Coronary artery (tissue), 2 donors: ENCODE results near the gene NECTIN2.
A peak's percentile ranks its signal among the peaks of the same experiment; 100 is the strongest.

Experiments used
- DNase-seq: peaks from one replicate; pipeline ENCODE4 v3.0.0-alpha.2; 2017; ENCODE audit warnings: low spot score
- H3K27ac ChIP-seq, 2 donors: fragments of 200-600 bp; sonication (generic); one replicate each; pipeline ENCODE4 v1.5.1; 2016 to 2019
- H3K4me3 ChIP-seq: fragments of 200-600 bp; sonication (generic); 2 replicates; pipeline ENCODE4 v1.5.1; 2016; ENCODE audit warnings: mild to moderate bottlenecking, moderate library complexity
- TF ChIP-seq, protein P1 (sequence below): fragments of 200-600 bp; sonication (generic); IDR thresholded peaks from one replicate; pipeline ENCODE4 v1.5.1; 2019; ENCODE audit warnings: antibody characterized with exemption

NECTIN2 gene

DNA sequence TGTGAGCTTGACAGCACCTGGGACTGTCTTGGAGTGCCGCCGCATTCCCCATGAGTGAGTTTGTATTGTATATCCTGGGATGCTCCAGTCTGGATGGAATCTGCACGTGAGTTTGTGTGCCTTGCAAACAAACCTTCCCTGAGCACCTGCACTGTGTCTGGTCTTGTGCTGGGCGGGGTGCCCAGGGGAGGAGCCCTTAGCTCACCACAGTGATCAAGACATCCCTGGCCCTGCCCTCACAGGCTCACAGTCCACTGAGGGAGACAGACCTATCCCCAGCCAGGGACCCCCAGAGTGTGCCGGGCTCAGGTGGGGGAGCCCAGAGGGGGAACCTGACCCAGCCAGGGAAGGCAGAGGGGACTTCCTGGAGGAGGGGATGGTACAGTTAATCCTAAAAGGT is 38.9 kb upstream of the NECTIN2 start:
- H3K27ac ChIP-seq, result peak overlapping the region in 1 of 2 donors; percentile 91
- no peak overlapping the region for H3K4me3 ChIP-seq
- TF ChIP-seq, protein P1, sequence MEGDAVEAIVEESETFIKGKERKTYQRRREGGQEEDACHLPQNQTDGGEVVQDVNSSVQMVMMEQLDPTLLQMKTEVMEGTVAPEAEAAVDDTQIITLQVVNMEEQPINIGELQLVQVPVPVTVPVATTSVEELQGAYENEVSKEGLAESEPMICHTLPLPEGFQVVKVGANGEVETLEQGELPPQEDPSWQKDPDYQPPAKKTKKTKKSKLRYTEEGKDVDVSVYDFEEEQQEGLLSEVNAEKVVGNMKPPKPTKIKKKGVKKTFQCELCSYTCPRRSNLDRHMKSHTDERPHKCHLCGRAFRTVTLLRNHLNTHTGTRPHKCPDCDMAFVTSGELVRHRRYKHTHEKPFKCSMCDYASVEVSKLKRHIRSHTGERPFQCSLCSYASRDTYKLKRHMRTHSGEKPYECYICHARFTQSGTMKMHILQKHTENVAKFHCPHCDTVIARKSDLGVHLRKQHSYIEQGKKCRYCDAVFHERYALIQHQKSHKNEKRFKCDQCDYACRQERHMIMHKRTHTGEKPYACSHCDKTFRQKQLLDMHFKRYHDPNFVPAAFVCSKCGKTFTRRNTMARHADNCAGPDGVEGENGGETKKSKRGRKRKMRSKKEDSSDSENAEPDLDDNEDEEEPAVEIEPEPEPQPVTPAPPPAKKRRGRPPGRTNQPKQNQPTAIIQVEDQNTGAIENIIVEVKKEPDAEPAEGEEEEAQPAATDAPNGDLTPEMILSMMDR, result no peak
- no peak for DNase-seq

DNA sequence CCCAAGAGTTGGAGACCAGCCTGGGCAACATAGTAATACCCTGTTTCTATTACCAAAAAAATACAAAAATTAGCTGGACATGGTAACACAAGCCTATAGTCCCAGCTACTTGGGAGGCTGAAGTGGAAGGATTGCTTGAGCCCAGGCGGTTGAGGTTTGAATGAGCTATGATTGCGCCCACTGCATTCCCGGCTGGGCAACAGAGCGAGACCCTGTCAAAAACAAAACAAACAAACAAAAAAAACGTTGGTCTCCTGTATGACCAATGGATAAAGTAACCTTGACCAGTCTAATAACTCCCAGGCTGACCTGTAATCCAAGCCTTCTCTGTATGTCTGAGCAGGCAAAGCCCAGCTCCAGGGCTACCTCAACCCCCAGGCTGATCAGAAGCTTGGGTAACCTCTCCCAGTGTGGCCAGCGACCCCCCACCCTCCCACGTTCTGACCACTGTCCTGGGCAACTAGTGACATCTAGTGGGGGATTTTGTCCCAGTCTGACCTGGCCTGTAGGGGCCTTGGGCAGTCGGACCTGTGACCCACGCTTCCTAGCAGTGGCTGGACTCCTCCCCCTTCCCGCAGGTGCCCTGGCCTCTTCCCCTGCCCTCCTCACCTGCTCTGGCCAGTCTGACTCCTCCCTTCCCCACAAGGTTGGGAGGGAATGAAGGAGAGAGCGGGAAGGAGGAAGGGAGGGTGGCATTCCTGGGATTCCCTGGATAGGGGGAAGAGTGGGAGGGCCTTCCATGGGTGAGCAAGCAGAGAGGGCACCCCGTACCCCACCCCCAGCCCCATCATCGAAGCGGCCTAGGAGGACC is 38.2 kb upstream of the NECTIN2 start:
- TF ChIP-seq, protein P1, result no peak
- H3K4me3 ChIP-seq, result peak overlapping the region; percentile 87
- H3K27ac ChIP-seq, result peak overlapping the region; percentile 58 to 91
- DNase-seq, result no peak

DNA sequence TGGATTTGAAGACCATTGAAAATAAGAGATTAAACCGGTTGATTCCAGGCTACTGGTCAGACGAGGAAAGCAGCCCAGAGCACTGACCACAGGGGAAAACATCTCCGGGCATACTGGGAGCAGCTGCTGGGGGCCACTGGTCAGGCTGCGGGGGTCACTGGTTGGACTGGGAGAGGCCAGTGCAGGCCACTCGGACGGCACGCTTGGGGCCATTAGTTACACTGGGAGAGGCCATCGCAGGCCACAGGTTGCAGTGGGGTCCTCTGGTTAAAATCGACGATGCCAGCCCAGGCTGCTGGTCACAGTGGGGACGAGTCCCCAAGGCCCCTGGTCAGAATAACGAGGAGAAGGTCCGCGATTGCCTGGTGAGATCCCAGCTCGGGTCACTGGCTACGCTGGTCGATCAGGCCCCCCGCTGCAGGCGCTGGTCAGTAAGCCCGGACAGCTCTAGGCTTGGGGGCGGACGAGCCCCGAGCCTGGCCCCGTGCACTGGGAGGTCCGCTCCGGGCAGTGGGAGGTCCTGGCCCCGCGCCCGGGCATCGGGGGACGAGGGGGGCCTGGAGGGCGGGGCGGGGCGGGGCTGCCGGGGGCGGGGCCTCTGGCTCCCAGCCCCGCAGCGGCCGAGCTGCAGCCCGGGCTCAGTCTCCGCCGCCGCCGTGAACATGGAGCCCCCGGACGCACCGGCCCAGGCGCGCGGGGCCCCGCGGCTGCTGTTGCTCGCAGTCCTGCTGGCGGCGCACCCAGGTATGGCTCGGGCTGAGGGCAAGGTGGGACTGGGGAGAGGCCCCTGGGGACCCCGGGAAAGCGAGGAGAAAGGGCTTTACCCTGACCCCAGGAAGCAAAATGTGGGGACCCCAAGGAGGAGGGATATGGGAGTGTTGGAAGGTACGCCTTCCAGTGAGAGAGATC is 37.4 kb upstream of the NECTIN2 start, which contains the start of gene BCAM:
Gene BCAM (plus strand): TSS at position 641 of the 909 bp plus-strand sequence. CDS start 22 bp downstream, at position 663.
- DNase-seq, result peak; percentile 84
- Histone ChIP-seq H3K27ac (peak within 1 kb of the TSS; percentile 58 to 91), H3K4me3 (peak within 1 kb of the TSS; percentile 87)
- TF ChIP-seq, protein P1, result no peak

DNA sequence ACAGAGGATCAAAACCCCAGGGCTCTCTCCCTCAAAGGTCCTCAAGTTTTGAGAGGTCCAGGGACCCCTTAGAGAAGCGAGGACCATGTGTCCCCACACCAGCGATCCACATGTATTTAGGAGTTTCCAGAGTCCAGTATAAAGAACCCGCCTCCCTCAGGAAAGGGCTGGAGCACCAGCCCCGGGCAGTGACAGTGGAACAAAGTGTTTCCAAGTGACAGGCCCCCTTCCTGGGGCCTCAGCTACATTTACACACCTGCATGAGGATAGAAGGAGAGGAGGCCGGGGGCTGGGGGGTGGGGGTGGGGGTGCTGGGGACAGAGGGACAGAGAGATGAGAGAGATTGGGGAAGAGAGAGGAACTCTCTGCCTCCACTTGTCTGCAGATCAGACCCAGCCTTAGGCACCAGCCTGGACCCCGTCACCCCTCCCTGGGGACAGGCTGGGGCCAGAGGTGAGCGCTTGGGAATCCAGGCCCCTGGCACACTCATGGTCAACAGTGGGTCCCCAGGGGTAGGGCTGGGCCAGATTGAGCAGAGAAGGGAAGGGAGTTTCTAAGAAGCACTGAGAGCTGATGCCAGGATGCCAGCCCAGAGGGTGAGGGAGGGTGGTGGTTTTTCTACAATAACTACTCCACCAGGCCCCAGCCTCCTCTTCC is 36.4 kb upstream of the NECTIN2 start:
- DNase-seq, result peak; percentile 91
- TF ChIP-seq, protein P1, result no peak
- H3K27ac ChIP-seq, result peak overlapping the region; percentile 58 to 91
- peak overlapping the region; percentile 87 for H3K4me3 ChIP-seq

DNA sequence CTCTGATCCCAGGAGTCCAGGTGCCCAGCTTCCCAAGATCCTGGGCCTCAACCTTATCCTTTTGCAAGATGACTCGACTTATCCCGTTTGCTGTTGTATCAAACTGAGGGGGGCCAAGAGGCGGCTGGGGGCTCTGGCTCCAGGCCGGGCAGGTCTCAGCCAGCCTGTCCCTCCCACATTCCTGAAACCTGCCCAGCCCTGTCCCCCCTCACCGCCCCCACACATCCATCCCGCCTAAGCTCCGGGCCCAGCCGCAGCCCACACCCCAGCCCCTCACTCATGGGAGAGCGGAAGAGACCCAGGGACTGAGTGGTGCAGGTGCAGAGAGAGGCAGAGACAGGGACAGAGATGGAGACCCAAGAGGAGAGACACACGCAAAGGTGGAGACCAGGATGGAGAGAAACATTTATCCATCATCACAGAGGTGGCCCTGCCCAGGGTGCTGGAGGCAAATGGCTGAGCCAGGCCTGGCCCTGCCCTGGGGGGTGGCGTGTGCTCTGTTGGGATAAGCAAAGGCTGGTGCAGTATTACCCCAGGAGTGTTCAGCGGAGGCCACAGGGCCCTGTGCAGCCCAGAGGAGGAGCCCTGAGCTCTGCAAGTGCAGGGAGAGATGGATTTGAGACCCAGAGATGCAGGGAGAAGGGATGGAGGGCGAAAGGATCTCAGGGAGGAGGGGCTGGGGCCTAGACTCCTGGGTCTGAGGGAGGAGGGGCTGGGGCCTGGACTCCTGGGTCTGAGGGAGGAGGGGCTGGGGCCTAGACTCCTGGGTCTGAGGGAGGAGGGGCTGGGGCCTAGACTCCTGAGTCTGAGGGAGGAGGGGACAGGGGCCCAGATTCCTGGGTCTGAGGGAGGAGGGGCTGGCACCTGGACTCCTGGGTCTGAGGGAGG is 35.6 kb upstream of the NECTIN2 start:
- TF ChIP-seq, protein P1, result no peak
- peak overlapping the region; percentile 58 to 91 for H3K27ac ChIP-seq
- H3K4me3 ChIP-seq, result peak overlapping the region; percentile 87

DNA sequence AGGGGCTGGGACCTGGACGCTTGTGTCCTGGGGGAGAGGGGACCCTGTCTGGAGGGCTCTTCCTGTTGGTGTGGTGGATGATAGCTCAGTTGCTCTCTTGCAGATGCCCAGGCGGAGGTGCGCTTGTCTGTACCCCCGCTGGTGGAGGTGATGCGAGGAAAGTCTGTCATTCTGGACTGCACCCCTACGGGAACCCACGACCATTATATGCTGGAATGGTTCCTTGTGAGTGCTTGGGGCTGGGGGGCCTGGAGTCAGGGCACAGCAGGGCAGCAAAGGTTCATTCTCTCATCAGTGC is 35.0 kb upstream of the NECTIN2 start:
- TF ChIP-seq, protein P1, result no peak
- peak overlapping the region in 1 of 2 donors; percentile 91 for H3K27ac ChIP-seq

More for the DNA sequence above, 35.6 kb upstream of the NECTIN2 start:
- DNase-seq, result no peak

More for the DNA sequence above, 35.0 kb upstream of the NECTIN2 start:
- peak overlapping the region; percentile 31 for H3K4me3 ChIP-seq
- DNase-seq, result no peak
